Activated B cell treated with CpG ODN at 0.5 μM for 24 hours (primary cell): ENCODE results near the gene CIBAR2. TPM values are rescaled to one million over a fixed set of nuclear protein-coding genes. Genes with fewer than 3 reads are reported as not detected.

Experiments used
- ATAC-seq: fragments of 200-7000 bp; cut with Tn5 transposase; one replicate; pipeline ENCODE4 v1.10.0; 2021; ENCODE audit warnings: low read depth, mild to moderate bottlenecking, moderate library complexity
- CTCF ChIA-PET: fragments of 350-600 bp; sonication (Branson Sonifier 250); formaldehyde crosslinking; loops from one replicate; lab custom pipeline; 2021; ENCODE audit warnings: antibody characterized with exemption; lab: Charles Lee
- POLR2A ChIA-PET: fragments of 350-600 bp; sonication (Branson Sonifier 250); formaldehyde crosslinking; loops from one replicate; lab custom pipeline; 2021; ENCODE audit warnings: antibody characterized with exemption; lab: Charles Lee
- DNase-seq: peaks from one replicate; pipeline ENCODE4 v3.0.0; 2022
- H3K27ac Mint-ChIP-seq: one replicate; pipeline ENCODE4 v1.8.0; 2020; ENCODE audit warnings: mixed read lengths
- H3K27me3 Mint-ChIP-seq: one replicate; pipeline ENCODE4 v1.8.0; 2021; ENCODE audit warnings: mixed read lengths
- H3K36me3 Mint-ChIP-seq: one replicate; pipeline ENCODE4 v1.8.0; 2021; ENCODE audit warnings: low read depth, mixed read lengths
- H3K4me1 Mint-ChIP-seq: one replicate; pipeline ENCODE4 v1.8.0; 2021; ENCODE audit warnings: mixed read lengths
- H3K4me3 Mint-ChIP-seq: one replicate; pipeline ENCODE4 v1.8.0; 2020; ENCODE audit warnings: mild to moderate bottlenecking, mixed read lengths
- H3K9me3 Mint-ChIP-seq: one replicate; pipeline ENCODE4 v1.8.0; 2020; ENCODE audit warnings: mixed read lengths
- intact Hi-C: fragments of 100-400 bp; cut with micrococcal nuclease; formaldehyde crosslinking; loops from one replicate; pipeline ENCODE4 v1.15.1; 2024
- total RNA-seq: library from RNA; stranded (reverse); gene quantifications from 2 replicates; pipeline ENCODE4 v1.2.3, GENCODE V29; 2022
- TF ChIP-seq, protein P1 (sequence below): fragments of 200-600 bp; IDR thresholded peaks from one replicate; pipeline ENCODE4 v1.8.0; 2022; ENCODE audit warnings: antibody characterized with exemption, mild to moderate bottlenecking

Gene CIBAR2
- total RNA-seq, 1 donor from 2014 or later, result not detected

DNA sequence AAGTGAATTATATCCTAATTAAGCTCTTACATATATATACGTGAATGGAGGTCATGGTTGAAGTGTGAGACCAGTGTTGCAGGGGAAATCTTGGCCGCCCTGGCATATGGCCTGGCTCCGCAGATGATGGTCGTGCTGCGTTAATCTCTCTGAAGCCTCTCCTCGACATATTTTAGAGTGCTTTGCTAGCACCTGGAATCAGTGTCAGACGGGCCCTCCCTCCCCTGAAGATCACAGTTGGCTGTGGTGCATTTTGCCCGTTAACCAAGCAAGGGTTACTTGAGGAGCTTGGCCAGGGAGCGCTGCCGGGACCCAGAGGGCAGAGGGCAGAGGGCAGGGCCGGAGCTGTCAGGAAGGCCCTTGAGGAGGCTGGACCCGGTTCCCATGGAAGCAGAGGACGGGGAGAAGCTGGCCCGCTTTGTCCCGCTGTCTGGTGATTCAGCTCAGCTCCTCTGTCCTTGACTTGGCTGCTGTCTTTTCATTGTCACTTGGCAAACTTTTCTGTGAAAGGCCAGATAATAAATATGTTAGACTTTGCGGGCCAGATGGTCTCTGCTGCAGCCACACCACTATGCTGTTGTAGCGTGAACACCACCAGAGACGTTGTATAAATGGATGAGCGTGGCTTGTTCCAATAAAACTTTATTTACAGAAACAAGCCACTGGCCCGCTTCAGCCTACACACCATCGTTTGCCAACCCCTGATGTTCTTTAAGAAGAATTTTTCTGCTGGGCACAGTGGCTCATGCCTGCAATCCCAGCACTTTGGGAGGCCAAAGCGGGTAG, 32.3 kb downstream of the CIBAR2 start:
- ATAC-seq (no peak), DNase-seq (no peak)
- TF ChIP-seq, protein P1, sequence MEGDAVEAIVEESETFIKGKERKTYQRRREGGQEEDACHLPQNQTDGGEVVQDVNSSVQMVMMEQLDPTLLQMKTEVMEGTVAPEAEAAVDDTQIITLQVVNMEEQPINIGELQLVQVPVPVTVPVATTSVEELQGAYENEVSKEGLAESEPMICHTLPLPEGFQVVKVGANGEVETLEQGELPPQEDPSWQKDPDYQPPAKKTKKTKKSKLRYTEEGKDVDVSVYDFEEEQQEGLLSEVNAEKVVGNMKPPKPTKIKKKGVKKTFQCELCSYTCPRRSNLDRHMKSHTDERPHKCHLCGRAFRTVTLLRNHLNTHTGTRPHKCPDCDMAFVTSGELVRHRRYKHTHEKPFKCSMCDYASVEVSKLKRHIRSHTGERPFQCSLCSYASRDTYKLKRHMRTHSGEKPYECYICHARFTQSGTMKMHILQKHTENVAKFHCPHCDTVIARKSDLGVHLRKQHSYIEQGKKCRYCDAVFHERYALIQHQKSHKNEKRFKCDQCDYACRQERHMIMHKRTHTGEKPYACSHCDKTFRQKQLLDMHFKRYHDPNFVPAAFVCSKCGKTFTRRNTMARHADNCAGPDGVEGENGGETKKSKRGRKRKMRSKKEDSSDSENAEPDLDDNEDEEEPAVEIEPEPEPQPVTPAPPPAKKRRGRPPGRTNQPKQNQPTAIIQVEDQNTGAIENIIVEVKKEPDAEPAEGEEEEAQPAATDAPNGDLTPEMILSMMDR, result no peak
- H3K27ac Mint-ChIP-seq, result no peak overlapping the region
- POLR2A ChIA-PET, result no interaction called here
- no peaks in the 10 kb centered on the region for H3K36me3 Mint-ChIP-seq
- H3K9me3 Mint-ChIP-seq, result no peaks in the 10 kb centered on the region
- H3K4me1 Mint-ChIP-seq, result peaks cover 25% of the 10 kb centered on the region
- no peak overlapping the region for H3K4me3 Mint-ChIP-seq
- CTCF ChIA-PET, result no interaction called here
- peaks cover 28% of the 10 kb centered on the region for H3K27me3 Mint-ChIP-seq
- intact Hi-C loops, result no loop called here

DNA sequence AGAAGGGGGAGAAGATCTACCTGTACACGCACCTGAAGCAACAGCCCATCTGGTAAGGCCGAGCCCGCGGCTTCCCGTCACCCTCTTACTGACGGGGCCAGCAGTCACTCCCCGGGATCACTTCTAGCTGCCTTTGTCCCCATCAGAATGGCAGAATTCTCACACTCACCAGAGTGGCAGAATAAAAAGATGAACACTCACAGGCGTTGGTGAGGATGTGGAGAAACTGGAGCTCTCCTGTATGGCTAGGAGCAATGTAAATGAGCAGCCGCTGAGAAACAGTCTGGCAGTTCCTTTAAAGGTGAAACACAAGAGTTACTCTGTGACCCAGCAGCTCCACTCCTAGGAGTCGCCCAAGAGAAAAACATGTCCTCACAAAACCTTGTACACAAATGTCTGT, 33.3 kb downstream of the CIBAR2 start:
- no peaks in the 10 kb centered on the region for H3K36me3 Mint-ChIP-seq
- TF ChIP-seq, protein P1, result no peak
- H3K4me3 Mint-ChIP-seq, result no peak overlapping the region

DNA sequence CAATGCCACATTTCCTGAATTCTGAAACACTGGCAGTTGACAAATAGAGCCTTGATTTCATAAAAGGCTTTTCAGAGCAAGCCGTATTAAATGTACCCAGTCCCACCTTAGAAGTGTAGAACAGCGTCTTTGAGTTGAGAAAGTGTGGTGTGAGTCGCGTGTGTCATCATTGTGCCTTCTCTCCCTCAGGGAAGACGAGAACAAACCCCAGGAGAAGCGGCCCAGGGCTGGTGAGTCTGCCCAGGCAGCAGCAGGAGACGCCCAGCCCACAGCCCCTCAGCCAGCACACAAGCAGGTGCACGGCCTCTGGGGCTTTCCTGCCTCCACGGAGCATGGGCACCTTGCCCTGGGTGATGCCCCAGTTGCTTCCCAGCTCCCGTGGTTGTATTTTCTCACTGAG, 34.0 kb downstream of the CIBAR2 start:
- ChIA-PET CTCF (no interaction called here), POLR2A (no interaction called here)
- no peaks in the 10 kb centered on the region for H3K36me3 Mint-ChIP-seq
- no peak overlapping the region for H3K27ac Mint-ChIP-seq
- no peaks in the 10 kb centered on the region for H3K9me3 Mint-ChIP-seq
- TF ChIP-seq, protein P1, result no peak
- ATAC-seq (no peak), DNase-seq (no peak)
- H3K4me3 Mint-ChIP-seq, result no peak overlapping the region
- H3K4me1 Mint-ChIP-seq, result peaks cover 16% of the 10 kb centered on the region
- peaks cover 23% of the 10 kb centered on the region for H3K27me3 Mint-ChIP-seq
- intact Hi-C loops, result no loop called here

More for the DNA sequence above, 33.3 kb downstream of the CIBAR2 start:
- POLR2A ChIA-PET, result no interaction called here
- no peak for DNase-seq
- no peak for ATAC-seq
- Mint-ChIP-seq H3K4me1 (peaks cover 21% of the 10 kb centered on the region), H3K9me3 (no peaks in the 10 kb centered on the region), H3K27ac (no peak overlapping the region), H3K27me3 (peaks cover 24% of the 10 kb centered on the region)
- CTCF ChIA-PET, result no interaction called here
- intact Hi-C loops, result no loop called here

DNA sequence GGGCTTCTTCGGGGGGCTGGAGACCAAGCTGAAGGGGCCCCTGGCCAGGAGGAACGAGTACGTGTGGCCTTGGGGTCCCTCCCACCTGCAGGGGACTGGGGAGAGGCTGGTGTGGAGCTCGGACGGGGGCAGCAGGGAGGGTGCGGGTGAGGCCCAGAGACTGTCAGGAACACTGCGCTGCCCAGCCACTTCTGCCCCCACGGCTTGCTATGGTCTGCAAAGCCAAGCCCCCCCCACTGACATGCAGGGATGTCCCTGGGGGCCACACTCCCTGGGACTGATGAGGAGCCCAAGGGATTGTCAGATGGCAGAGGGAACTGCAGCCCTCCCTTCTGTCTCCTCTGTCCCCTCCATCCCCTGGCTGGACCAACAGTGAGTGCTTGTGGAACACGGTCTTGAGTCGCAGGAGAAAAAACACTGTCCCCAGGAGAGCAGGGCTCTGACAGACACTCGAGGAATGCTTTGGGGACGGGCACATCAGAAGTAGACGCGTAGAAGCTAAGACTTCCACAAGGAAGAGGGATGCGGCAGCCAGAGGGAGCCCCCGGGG, 34.6 kb downstream of the CIBAR2 start:
- POLR2A ChIA-PET, result no interaction called here
- CTCF ChIA-PET, result no interaction called here

DNA sequence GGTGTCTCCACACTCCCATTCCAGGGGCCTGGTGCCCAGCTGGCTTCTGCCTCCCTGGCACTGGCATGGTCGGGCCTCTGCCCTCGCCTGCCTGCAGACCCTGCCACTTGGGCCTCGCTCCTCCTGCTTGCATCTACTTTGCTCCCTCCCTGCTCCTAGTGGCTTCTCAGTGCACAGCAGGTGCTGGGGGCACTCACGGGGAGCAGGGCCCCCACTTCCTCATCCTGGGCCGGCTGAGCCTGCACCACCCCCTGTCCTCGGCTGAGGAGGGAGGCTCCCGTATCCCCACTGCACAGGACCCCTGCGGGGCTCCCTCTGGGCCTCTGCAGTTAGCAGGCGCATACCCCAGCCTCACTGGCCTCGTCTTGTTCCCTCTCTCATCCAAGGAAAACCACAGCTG, 35.2 kb downstream of the CIBAR2 start:
- TF ChIP-seq, protein P1, result no peak
- CTCF ChIA-PET, result no interaction called here
- peaks cover 18% of the 10 kb centered on the region for H3K27me3 Mint-ChIP-seq
- ATAC-seq, result no peak
- H3K36me3 Mint-ChIP-seq, result no peaks in the 10 kb centered on the region
- no peak overlapping the region for H3K27ac Mint-ChIP-seq
- H3K4me1 Mint-ChIP-seq, result peaks cover 5% of the 10 kb centered on the region
- intact Hi-C loops, result no loop called here
- H3K9me3 Mint-ChIP-seq, result no peaks in the 10 kb centered on the region
- no peak for DNase-seq
- POLR2A ChIA-PET, result no interaction called here
- H3K4me3 Mint-ChIP-seq, result no peak overlapping the region

More for the DNA sequence above, 34.6 kb downstream of the CIBAR2 start:
- no peaks in the 10 kb centered on the region for H3K9me3 Mint-ChIP-seq
- H3K27ac Mint-ChIP-seq, result no peak overlapping the region
- H3K36me3 Mint-ChIP-seq, result no peaks in the 10 kb centered on the region
- H3K4me3 Mint-ChIP-seq, result no peak overlapping the region
- TF ChIP-seq, protein P1, result no peak
- no peak for DNase-seq
- H3K27me3 Mint-ChIP-seq, result peaks cover 21% of the 10 kb centered on the region
- ATAC-seq, result no peak
- intact Hi-C loops, result no loop called here
- H3K4me1 Mint-ChIP-seq, result peaks cover 10% of the 10 kb centered on the region
